ENCODE results near the gene UHRF2. TPM values are rescaled to one million over a fixed set of nuclear protein-coding genes. Genes with fewer than 3 reads are reported as not detected.

Gene UHRF2
- total RNA-seq, 1 experiment from 2014 or later, result 27.2 TPM

DNA sequence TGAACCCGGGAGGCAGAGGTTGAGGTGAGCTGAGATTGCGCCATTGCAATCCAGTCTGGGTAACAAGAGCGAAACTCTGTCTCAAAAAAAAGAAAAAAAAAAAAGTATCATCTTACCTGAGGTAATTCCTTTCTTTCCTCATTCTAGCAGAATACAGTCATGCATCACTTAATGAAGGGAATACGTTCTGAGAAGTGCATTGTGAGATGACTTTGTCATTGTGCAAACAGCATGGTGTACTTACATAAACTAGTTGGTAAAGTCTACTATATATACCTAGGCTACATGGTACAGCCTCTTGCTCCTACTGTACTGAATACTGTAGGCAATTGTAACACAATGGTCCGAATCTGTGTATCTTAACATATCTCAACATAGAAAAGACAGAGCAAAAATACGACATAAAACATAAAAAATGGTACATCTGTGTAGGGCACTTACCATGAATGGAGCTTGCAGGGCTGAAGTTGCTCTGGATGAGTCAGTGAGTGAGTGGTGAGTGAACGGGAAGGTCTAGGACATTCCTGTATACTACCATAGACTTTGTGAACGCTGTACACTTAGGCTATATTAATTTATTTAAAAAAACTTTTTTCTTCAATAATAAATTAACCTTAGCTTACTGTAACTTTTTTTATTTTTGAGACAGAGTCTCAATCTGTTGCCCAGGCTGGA, 132.2 kb downstream of the UHRF2 start:
- no peak for DNase-seq (ENCODE audit: low spot score)

DNA sequence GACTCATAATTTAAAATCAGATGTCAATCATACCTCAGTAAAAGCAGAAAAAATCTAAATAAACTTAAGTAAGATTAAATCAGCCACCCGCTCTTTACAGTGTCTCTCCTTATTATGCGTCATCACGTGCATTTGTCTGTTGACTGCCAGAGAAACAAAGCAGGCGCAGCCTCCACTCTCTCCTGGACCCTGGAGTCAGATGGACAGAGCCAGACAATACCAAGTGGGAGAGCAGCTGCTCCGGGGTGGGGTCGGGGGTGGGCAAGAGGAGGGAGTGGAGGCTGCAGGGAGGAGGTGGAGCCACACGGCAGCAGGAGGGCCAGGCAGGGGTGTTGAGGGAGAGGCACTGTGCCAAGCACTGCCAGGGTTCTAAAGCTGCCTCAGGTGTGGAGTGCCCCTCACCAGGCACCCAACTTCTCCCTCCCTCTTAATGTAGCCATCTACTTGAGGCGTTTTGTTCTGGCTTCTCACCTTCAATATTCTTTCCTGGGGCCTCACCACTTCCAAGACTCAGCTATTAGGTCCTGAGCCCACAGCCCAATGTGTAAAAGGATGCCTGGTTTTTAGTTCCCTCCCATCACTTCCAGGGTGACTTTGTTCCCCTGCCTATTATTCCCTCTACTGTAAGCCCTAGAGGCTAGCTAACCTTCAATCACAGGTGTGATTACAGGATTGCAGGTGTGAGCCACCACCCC, 136.3 kb downstream of the UHRF2 start:
- no peak for DNase-seq (ENCODE audit: low spot score)
- in situ Hi-C loops (cut with HindIII; ENCODE audit: low sequenced_read_pairs), result no loop called here

More for the DNA sequence above, 132.2 kb downstream of the UHRF2 start:
- in situ Hi-C loops (cut with HindIII; ENCODE audit: low sequenced_read_pairs), result no loop called here

DNA sequence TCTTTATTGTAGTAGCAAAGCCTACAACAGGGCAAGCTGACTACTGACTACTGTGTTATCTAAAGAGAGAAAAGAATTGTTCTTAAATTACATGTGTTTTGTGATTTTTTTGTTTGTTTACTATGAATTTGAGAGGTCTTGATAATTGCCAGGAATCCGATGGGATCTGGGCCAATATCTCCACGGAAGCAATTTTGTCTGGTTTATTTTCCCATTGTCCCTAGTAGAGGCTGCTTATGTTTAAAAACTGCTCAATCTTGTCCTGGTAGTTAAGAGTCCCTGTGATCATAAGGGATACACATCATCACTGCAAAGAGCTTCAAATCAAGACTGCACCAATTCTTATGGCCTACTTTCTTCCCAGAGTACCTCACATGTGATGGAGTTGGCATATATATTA, 138.1 kb downstream of the UHRF2 start:
- in situ Hi-C loops (cut with HindIII; ENCODE audit: low sequenced_read_pairs), result no loop called here
- DNase-seq (ENCODE audit: low spot score), result no peak

DNA sequence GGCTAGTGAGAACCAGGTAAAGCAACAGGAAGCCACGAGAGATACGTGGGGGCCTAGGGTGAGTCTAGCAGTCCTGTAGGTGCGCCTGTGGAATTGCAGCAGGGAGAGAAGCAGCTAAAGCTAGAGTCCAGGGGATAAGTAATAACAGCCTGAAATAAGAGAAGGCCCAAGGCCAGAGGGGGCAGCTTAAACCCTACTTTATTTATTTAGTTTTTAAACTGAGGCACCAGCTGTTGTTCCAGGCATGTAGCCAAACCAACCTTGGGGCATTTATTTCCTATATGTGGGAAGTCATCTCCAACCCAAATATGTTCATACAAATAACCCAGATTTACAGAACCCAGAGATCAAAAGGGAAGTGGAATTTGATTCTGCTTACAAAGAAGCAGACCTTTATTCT, 139.0 kb downstream of the UHRF2 start:
- DNase-seq (ENCODE audit: low spot score), result no peak
- in situ Hi-C loops (cut with HindIII; ENCODE audit: low sequenced_read_pairs), result no loop called here

DNA sequence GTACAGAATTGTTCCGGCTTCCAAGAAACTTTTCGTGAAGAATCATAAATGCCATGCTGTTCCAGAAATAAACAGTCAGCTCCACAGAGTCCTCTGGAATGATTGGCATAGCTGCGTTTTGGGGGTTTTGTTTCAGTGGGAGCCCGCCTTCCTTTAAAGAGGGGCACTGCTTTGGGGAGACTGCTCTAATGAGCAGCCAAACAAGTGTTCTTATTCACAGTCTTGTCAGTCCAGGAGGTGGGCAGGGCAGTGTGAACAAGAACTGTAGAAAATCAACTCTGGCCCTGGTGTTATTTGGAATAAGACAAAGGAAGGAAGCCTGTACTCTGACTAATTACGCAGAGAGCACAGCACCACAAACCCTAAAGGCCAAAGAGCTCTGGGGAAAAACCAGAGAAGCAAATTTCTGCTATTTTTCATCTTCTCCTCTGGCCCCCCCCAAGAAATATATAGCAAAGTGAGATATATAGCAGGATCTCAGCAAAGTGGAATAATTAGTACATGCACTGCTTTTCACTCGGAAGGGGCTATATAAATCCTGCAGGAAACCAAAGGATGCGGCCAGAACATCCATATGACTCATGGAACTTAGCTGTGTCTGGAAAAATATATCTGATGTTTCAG, 139.6 kb downstream of the UHRF2 start:
- DNase-seq (ENCODE audit: low spot score), result no peak
- in situ Hi-C loops (cut with HindIII; ENCODE audit: low sequenced_read_pairs), result no loop called here

DNA sequence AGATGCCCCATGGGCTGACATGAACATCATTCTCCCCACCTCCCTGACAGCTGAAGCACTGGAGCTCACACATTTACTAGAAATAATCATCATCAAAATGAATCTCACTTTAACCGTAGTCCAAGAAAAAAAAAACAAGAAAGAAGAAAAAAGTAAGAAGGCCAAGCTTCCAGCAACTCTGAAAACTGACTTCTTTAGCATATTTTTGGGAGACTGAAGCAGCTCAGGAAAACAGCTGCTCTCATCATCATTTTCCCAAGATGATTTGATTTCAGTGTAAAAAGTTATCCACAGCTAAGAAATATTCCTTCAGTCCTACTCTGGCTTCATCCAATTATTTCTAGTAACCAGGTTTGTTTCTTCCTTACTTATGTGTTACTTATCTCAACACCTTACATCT, 140.9 kb downstream of the UHRF2 start:
- in situ Hi-C loops (cut with HindIII; ENCODE audit: low sequenced_read_pairs), result no loop called here
- no peak for DNase-seq (ENCODE audit: low spot score)

Other genes starting within 250 kb of the UHRF2 start
- gene IL33, start 197.4 kb upstream of the UHRF2 start, total RNA-seq (2014; rRNA removed; shearing (Covaris generic)), result not detected in 2 replicates
- not detected in 2 replicates for gene TPD52L3, start 84.8 kb upstream of the UHRF2 start, total RNA-seq (2014; rRNA removed; shearing (Covaris generic))
- 16.6 and 26.3 TPM in 2 replicates for gene GLDC, start 232.5 kb downstream of the UHRF2 start, total RNA-seq (2014; rRNA removed; shearing (Covaris generic))